Measurements from ENCODE around the gene CSNK1A1. TPM values are rescaled to one million over a fixed set of nuclear protein-coding genes. Genes with fewer than 3 reads are reported as not detected.

CSNK1A1 gene
- total RNA-seq, 1 donor from 2014 or later = 282 TPM

- Mint-ChIP-seq H3K27ac (ENCODE audit: unreplicated experiment) (peak overlapping the region; percentile 93), H3K27me3 (ENCODE audit: unreplicated experiment) (no peaks in the 10 kb centered on the region), H3K9me3 (ENCODE audit: unreplicated experiment) (no peaks in the 10 kb centered on the region), H3K4me3 (ENCODE audit: unreplicated experiment) (peak overlapping the region; percentile 71), H3K36me3 (ENCODE audit: unreplicated experiment) (no peaks in the 10 kb centered on the region), H3K4me1 (ENCODE audit: unreplicated experiment) (peaks cover 58% of the 10 kb centered on the region)
- no peak for DNase-seq (ENCODE audit: extremely low spot score, unreplicated experiment)
- TF ChIP-seq, protein P1, sequence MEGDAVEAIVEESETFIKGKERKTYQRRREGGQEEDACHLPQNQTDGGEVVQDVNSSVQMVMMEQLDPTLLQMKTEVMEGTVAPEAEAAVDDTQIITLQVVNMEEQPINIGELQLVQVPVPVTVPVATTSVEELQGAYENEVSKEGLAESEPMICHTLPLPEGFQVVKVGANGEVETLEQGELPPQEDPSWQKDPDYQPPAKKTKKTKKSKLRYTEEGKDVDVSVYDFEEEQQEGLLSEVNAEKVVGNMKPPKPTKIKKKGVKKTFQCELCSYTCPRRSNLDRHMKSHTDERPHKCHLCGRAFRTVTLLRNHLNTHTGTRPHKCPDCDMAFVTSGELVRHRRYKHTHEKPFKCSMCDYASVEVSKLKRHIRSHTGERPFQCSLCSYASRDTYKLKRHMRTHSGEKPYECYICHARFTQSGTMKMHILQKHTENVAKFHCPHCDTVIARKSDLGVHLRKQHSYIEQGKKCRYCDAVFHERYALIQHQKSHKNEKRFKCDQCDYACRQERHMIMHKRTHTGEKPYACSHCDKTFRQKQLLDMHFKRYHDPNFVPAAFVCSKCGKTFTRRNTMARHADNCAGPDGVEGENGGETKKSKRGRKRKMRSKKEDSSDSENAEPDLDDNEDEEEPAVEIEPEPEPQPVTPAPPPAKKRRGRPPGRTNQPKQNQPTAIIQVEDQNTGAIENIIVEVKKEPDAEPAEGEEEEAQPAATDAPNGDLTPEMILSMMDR (IDR thresholded peaks at IDR 0.05) = no peak
These were observed 30.9 kb upstream of the CSNK1A1 start for GRCh38 chr5:149581931-149582768.

DNA sequence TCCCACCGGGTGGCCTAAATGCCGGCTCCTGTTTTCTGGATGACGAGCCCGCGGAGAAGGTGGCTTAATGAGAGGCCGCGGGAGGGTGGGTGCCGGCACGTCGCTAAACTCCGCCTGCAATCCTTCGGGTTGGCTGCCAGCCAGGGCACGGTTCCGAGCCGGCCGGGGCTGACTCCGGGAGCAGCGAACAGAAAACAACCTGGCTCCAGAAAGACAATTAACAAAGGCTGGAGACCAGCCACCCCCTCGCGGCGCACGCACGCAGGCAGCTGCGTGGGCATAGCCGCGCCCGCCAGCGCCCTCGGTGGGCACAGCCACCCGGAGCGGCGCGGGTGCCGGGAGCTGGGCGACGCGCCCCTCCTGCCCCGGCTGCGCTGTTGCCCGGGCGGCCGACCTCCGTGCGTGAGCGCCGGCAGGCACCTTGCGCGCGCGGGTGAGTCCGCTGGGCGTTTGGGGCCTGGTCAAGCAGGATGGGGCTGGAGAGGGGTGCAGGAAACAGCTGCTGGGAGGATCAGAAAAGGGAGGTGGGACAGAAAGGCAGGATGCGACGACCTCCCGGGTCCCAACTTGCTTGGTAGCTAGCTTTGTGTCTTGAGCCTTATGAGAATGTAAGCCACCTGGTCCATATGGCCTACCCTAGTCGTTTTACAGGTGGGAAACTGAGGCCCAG lies 30.1 kb upstream of the CSNK1A1 start, which contains the start of gene ARHGEF37:
ARHGEF37 (plus strand) TSS at position 307 of the 670 bp plus-strand sequence. CDS start 16,272 bp downstream, outside the sequence.
- no peaks in the 10 kb centered on the region for H3K27me3 Mint-ChIP-seq (ENCODE audit: unreplicated experiment)
- TF ChIP-seq, protein P1 (IDR thresholded peaks at IDR 0.05) = no peak
- peaks cover 52% of the 10 kb centered on the region for H3K4me1 Mint-ChIP-seq (ENCODE audit: unreplicated experiment)
- peak; percentile 90 for DNase-seq (ENCODE audit: extremely low spot score, unreplicated experiment)
- no peaks in the 10 kb centered on the region for H3K9me3 Mint-ChIP-seq (ENCODE audit: unreplicated experiment)
- H3K36me3 Mint-ChIP-seq (ENCODE audit: unreplicated experiment) = no peaks in the 10 kb centered on the region
- H3K27ac Mint-ChIP-seq (ENCODE audit: unreplicated experiment) = peak within 1 kb of the TSS; percentile 93
- H3K4me3 Mint-ChIP-seq (ENCODE audit: unreplicated experiment) = peak within 1 kb of the TSS; percentile 71

DNA sequence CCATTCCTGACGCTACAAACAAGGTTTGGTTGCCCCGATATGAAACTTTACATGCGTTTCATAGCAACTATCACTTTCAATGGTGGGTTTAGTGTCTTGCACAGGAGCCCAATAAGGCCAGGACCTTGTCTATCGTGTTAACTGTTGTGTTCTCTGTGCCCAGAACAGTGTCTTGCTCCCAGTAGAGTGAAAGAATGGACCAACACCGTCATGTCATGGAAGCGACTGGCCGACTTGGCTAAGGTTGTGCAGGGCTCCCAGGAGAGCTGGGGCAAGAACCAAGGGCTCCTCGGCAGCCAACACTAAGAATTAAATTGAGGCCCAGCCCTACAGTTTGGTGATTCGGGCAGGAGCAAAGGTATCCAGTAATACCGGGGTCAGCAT lies 29.6 kb upstream of the CSNK1A1 start:
- Mint-ChIP-seq H3K36me3 (ENCODE audit: unreplicated experiment) (no peaks in the 10 kb centered on the region), H3K9me3 (ENCODE audit: unreplicated experiment) (no peaks in the 10 kb centered on the region), H3K27ac (ENCODE audit: unreplicated experiment) (peak overlapping the region; percentile 85), H3K4me1 (ENCODE audit: unreplicated experiment) (peaks cover 50% of the 10 kb centered on the region), H3K27me3 (ENCODE audit: unreplicated experiment) (no peaks in the 10 kb centered on the region), H3K4me3 (ENCODE audit: unreplicated experiment) (peak overlapping the region; percentile 71)
- TF ChIP-seq, protein P1 (IDR thresholded peaks at IDR 0.05) = no peak
- no peak for DNase-seq (ENCODE audit: extremely low spot score, unreplicated experiment)

DNA sequence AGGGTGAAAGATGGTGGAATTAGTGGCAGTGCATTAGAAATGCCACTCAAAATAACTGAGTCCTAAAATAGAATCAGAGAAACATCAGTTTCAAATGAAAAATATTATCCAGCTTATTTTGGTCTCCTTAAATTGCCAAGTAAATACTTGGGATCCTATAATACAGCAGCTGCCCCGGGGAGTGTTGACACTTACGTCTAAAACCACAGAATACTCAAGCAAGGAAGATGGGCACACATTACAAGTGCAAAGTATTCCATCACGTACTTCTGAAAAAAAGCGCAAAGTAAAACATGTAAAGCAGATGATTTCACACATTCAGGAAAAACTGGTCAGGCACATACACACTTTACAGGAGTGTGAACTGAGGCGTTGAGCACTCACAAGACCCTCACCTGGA lies 27.7 kb upstream of the CSNK1A1 start:
- Mint-ChIP-seq H3K27ac (ENCODE audit: unreplicated experiment) (peak overlapping the region; percentile 45), H3K36me3 (ENCODE audit: unreplicated experiment) (no peaks in the 10 kb centered on the region), H3K4me3 (ENCODE audit: unreplicated experiment) (no peak overlapping the region), H3K4me1 (ENCODE audit: unreplicated experiment) (peaks cover 46% of the 10 kb centered on the region), H3K27me3 (ENCODE audit: unreplicated experiment) (no peaks in the 10 kb centered on the region), H3K9me3 (ENCODE audit: unreplicated experiment) (no peaks in the 10 kb centered on the region)
- no peak for DNase-seq (ENCODE audit: extremely low spot score, unreplicated experiment)
- TF ChIP-seq, protein P1 (IDR thresholded peaks at IDR 0.05) = no peak

DNA sequence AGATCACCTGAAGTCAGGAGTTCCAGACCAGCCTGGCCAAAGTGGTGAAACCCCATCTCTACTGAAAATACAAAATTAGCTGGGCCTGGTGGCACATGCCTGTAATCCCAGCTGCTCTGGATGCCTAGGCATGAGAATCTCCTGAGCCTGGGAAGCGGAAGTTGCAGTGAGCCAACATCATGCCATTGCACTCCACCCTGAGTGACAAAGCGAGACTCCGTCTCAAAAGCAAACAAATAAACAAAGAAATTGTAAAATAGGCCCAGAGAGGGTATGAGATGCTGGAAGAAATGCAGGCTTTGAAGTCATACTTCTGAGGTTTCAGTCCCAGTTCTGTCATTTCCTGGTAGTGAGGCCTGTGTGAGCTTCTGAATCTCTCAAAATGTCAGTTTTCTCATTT lies 24.8 kb upstream of the CSNK1A1 start:
- Mint-ChIP-seq H3K27me3 (ENCODE audit: unreplicated experiment) (no peaks in the 10 kb centered on the region), H3K36me3 (ENCODE audit: unreplicated experiment) (no peaks in the 10 kb centered on the region), H3K27ac (ENCODE audit: unreplicated experiment) (no peak overlapping the region), H3K4me1 (ENCODE audit: unreplicated experiment) (peaks cover 25% of the 10 kb centered on the region), H3K4me3 (ENCODE audit: unreplicated experiment) (no peak overlapping the region), H3K9me3 (ENCODE audit: unreplicated experiment) (no peaks in the 10 kb centered on the region)
- TF ChIP-seq, protein P1 (IDR thresholded peaks at IDR 0.05) = no peak
- no peak for DNase-seq (ENCODE audit: extremely low spot score, unreplicated experiment)

Data from osteocyte (in vitro differentiated cells).